Sigmoid colon (tissue), 4 donors: Measurements from ENCODE around the gene PMM1.
A peak's percentile ranks its signal among the peaks of the same experiment; 100 is the strongest.

Experiments
- CTCF ChIP-seq, 4 experiments: fragments of 450-650 bp in 3 of 4; fragments of 200-600 bp in 1 of 4; IDR thresholded peaks; one replicate each; pipeline ENCODE4 v1.5.1; 2016 to 2019; ENCODE audit warnings: antibody characterized with exemption in 4 of 4, mild to moderate bottlenecking in 3 of 4, moderate library complexity in 2 of 4
- EP300 ChIP-seq, 4 donors: sonication (generic); formaldehyde crosslinking; IDR thresholded peaks; one replicate each; pipeline ENCODE4 v1.6.1; 2017; ENCODE audit warnings: antibody characterized with exemption in 4 of 4
- POLR2AphosphoS5 ChIP-seq, 4 donors: sonication (generic); formaldehyde crosslinking; IDR thresholded peaks; one replicate each; pipeline ENCODE4 v1.6.1; 2017; ENCODE audit warnings: antibody characterized with exemption in 4 of 4

DNA sequence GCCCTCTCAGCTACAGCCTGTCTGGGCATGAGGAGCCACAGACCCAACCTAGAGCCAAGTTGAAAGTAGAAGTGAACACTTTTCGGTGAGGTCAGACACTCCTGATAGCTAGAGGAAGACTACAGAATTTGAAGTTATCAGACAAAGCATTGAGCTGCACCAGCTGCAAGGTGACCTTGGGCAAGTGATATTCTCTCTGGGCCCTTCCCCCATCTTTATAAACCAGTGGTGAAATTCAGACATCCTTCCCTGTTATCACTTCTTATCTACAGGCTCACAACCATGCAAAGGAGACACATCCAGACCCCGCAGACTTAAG lies 8.0 kb upstream of the PMM1 start:
- TF ChIP-seq CTCF (IDR thresholded peaks at IDR 0.05) = peak in 1 of 4 experiments; percentile 23
- TF ChIP-seq EP300 (IDR thresholded peaks at IDR 0.05) = no peak
- TF ChIP-seq POLR2AphosphoS5 (IDR thresholded peaks at IDR 0.05) = no peak
